K562 (cell line): Measurements from ENCODE around the gene WDR27. TPM values are rescaled to one million over a fixed set of nuclear protein-coding genes. Genes with fewer than 3 reads are reported as not detected.

Experiments used
- ATAC-seq: fragments of 200-7000 bp; cut with Tn5 transposase; 3 replicates; pipeline ENCODE4 v1.9.1; 2020; ENCODE audit warnings: moderate library complexity
- BruUV-seq: library from RNA; stranded (reverse); fragments of 400-500 nt; replicated peaks from 2 replicates; lab custom pipeline; 2021; lab: Mats Ljungman, UMichigan
- CTCF ChIA-PET: fragments of 300-600 bp; formaldehyde crosslinking; extraction: SDS; loops from one replicate; lab custom pipeline; 2021; ENCODE audit warnings: low intra/inter-chr PET ratio; lab: Yijun Ruan, JAX
- POLR2A ChIA-PET: fragments of 300-600, 350-650 bp; sonication (Branson Sonifier 250); formaldehyde crosslinking; extraction: SDS; loops from one replicate; lab custom pipeline; 2021; ENCODE audit warnings: antibody characterized with exemption, inconsistent platforms; lab: Yijun Ruan, JAX
- DNase-seq, 4 experiments: peaks; one replicate each; pipeline versions ENCODE4 v3.0.0 to v3.0.0-alpha.2; 2011 to 2018; ENCODE audit warnings: low spot score in 3 of 4, mixed read lengths in 3 of 4; ENCODE audit errors: extremely low read depth in 1 of 4
- FAIRE-seq: peaks from 2 replicates; lab custom pipeline; 2011; peaks lifted over from hg19 to GRCh38; lab: Jason Lieb, UNC
- H2AFZ ChIP-seq: 2 replicates; pipeline ENCODE4 v1.6.0; 2011; ENCODE audit warnings: low read depth, low read length, control low read depth, inconsistent platforms
- H3K27ac ChIP-seq: fragments of 200-600 bp; 3 replicates; pipeline ENCODE4 v1.8.0; 2011; ENCODE audit warnings: low read depth, mild to moderate bottlenecking, control low read depth, inconsistent platforms, low read length, moderate library complexity, mixed read lengths; ENCODE audit errors: extremely low read depth
- H3K27me3 ChIP-seq, 2 experiments: fragments of 300-600 bp in 1 of 2; 2 replicates in 1 of 2; 3 replicates in 1 of 2; pipeline versions ENCODE4 v1.6.0 to v1.8.0; 2011; ENCODE audit warnings: inconsistent platforms in 2 of 2, low read length in 2 of 2, mild to moderate bottlenecking in 1 of 2, mixed read lengths in 1 of 2, moderate library complexity in 1 of 2; ENCODE audit not compliant: control insufficient read depth in 2 of 2, insufficient read depth in 2 of 2
- H3K36me3 ChIP-seq: fragments of 300-600 bp; 3 replicates; pipeline ENCODE4 v1.8.0; 2011; ENCODE audit warnings: mild to moderate bottlenecking, low read length, inconsistent platforms; ENCODE audit not compliant: control insufficient read depth, insufficient read depth
- H3K4me1 ChIP-seq, 2 experiments: fragments of 200-600 bp in 1 of 2; replicated peaks in 1 of 2; 2 replicates in 1 of 2; 3 replicates in 1 of 2; pipeline versions ENCODE4 v1.5.1 to v1.8.0; 2011; ENCODE audit warnings: inconsistent platforms in 2 of 2, low read length in 2 of 2, mild to moderate bottlenecking in 1 of 2, mixed read lengths in 1 of 2, moderate library complexity in 1 of 2; ENCODE audit not compliant: control insufficient read depth in 2 of 2, insufficient read depth in 2 of 2
- H3K4me2 ChIP-seq: 2 replicates; pipeline ENCODE4 v1.6.1; 2011; ENCODE audit warnings: low read length, control low read depth, inconsistent platforms, mixed read lengths; ENCODE audit not compliant: insufficient read depth
- H3K4me3 ChIP-seq: fragments of 200-600 bp; sonication (generic), shearing (Covaris generic); 2 replicates; pipeline ENCODE4 v1.5.1; 2016; ENCODE audit warnings: control low read depth, inconsistent platforms
- H3K79me2 ChIP-seq: fragments of 200-600 bp; 3 replicates; pipeline ENCODE4 v1.8.0; 2011; ENCODE audit warnings: low read length, inconsistent platforms; ENCODE audit not compliant: control insufficient read depth, insufficient read depth
- H3K9ac ChIP-seq, 2 experiments: 2 replicates each; pipeline versions ENCODE4 v1.6.0 to v1.6.1; 2011; ENCODE audit warnings: low read depth in 2 of 2, low read length in 2 of 2, control low read depth in 1 of 2, inconsistent platforms in 1 of 2, mild to moderate bottlenecking in 1 of 2, mixed read lengths in 1 of 2; ENCODE audit not compliant: insufficient read depth in 1 of 2
- H3K9me1 ChIP-seq: one replicate; pipeline ENCODE4 v1.6.0; 2011; ENCODE audit warnings: inconsistent platforms, mild to moderate bottlenecking, low read length, moderate library complexity; ENCODE audit not compliant: control insufficient read depth, insufficient read depth
- H3K9me3 ChIP-seq: replicated peaks from 2 replicates; pipeline ENCODE4 v1.5.1; 2011; ENCODE audit warnings: low read depth, low read length, inconsistent platforms; ENCODE audit not compliant: control insufficient read depth, insufficient read depth
- H4K20me1 ChIP-seq: replicated peaks from 2 replicates; pipeline ENCODE4 v1.6.1; 2011; ENCODE audit warnings: low read length, inconsistent platforms, mixed read lengths; ENCODE audit not compliant: control insufficient read depth, insufficient read depth
- DIDO1 ChIP-seq: fragments of 450-650 bp; IDR thresholded peaks from 2 replicates; pipeline ENCODE4 v1.6.1; 2016; ENCODE audit warnings: low read depth, missing biosample characterization, missing genetic modification characterization
- ESRRB ChIP-seq: fragments of 250-450 bp; sonication (Bioruptor Pico); IDR thresholded peaks from 2 replicates; pipeline ENCODE4 v1.5.0; 2020; ENCODE audit warnings: mild to moderate bottlenecking, moderate library complexity, borderline replicate concordance
- ETV1 ChIP-seq: fragments of 450-650 bp; conservative IDR thresholded peaks from 2 replicates; pipeline ENCODE4 v1.6.1; 2016; ENCODE audit warnings: missing genetic modification characterization, control low read depth, low read depth, missing compliant biosample characterization
- HDAC8 ChIP-seq: fragments of 450-650 bp; IDR thresholded peaks from 2 replicates; pipeline ENCODE4 v1.6.1; 2016; ENCODE audit warnings: mild to moderate bottlenecking, missing genetic modification characterization, moderate library complexity, missing compliant biosample characterization
- MCM2 ChIP-seq: fragments of 450-650 bp; IDR thresholded peaks from 2 replicates; pipeline ENCODE4 v1.6.1; 2017; ENCODE audit warnings: low read depth, mild to moderate bottlenecking
- PPARD ChIP-seq: fragments of 250-450 bp; sonication (Bioruptor Pico); IDR thresholded peaks from 2 replicates; pipeline ENCODE4 v1.8.0; 2022; ENCODE audit warnings: inconsistent platforms, mild to moderate bottlenecking, moderate library complexity
- RFX1 ChIP-seq: fragments of 450-650 bp; IDR thresholded peaks from 2 replicates; pipeline ENCODE4 v1.6.1; 2016; ENCODE audit warnings: mild to moderate bottlenecking, moderate library complexity
- SMAD2 ChIP-seq: fragments of 150-350 bp; IDR thresholded peaks from 2 replicates; pipeline ENCODE4 v1.6.1; 2014; ENCODE audit warnings: low read depth, mild to moderate bottlenecking, low read length
- SP2 ChIP-seq: IDR thresholded peaks from 2 replicates; pipeline ENCODE4 v1.6.1; 2011; ENCODE audit warnings: mild to moderate bottlenecking, low read depth, low read length, moderate library complexity; ENCODE audit not compliant: poor library complexity, severe bottlenecking; ENCODE audit errors: extremely low read depth
- TCF7 ChIP-seq: sonication (generic); IDR thresholded peaks from 2 replicates; pipeline ENCODE4 v1.6.1; 2016; ENCODE audit warnings: antibody characterized with exemption, borderline replicate concordance
- ZBTB33 ChIP-seq: sonication (generic); formaldehyde crosslinking; IDR thresholded peaks from 2 replicates; pipeline ENCODE4 v1.8.1; 2023; ENCODE audit warnings: mild to moderate bottlenecking, missing genetic modification reagents
- ZNF407 ChIP-seq: fragments of 450-650 bp; IDR thresholded peaks from 2 replicates; pipeline ENCODE4 v1.6.1; 2016; ENCODE audit warnings: low read depth
- WGBS: fragments of 100-300 bp; shearing (Covaris generic); methylation state at CpG from one replicate; pipeline ENCODE4 v1.1.6; 2016; ENCODE audit warnings: low coverage, mixed read lengths; ENCODE audit not compliant: insufficient coverage; ENCODE audit errors: missing lambda C conversion rate; 5-methylcytosine and 5-hydroxymethylcytosine counted together
- in situ Hi-C: fragments of 300-500 bp; cut with MboI; formaldehyde crosslinking; loops from 4 replicates; pipeline ENCODE4 v1.15.0; 2018; ENCODE audit warnings: inconsistent platforms, mixed read lengths
- intact Hi-C: fragments of 100-400 bp; cut with micrococcal nuclease; formaldehyde crosslinking; loops from 2 replicates; pipeline ENCODE4 v1.14.2; 2022
- polyA plus RNA-seq, 8 experiments: library from polyadenylated mRNA; depleted of rRNA in 4 of 8; stranded (reverse) in 5 of 8; unstranded in 3 of 8; fragments of >200 nt; fragmentation: Nextera tagmentation in 2 of 8; fragmentation: Illumina TruSeq in 1 of 8; extraction: Ambion mirVana in 2 of 8; extraction: Trizol in 1 of 8; gene quantifications; 2 replicates each; pipeline versions ENCODE4 v1.2.1 to v1.2.3, GENCODE V29; 2011 to 2014; ENCODE audit warnings: inconsistent platforms in 1 of 8, missing spikeins in 1 of 8
- total RNA-seq, 7 experiments: library from RNA; depleted of rRNA in 6 of 7; stranded (reverse); fragments of >200 nt in 6 of 7; fragmentation: Illumina TruSeq in 2 of 7; extraction: Trizol in 2 of 7; gene quantifications; 2 replicates each; pipeline versions ENCODE4 v1.2.1 to v1.2.3, GENCODE V29; 2011 to 2021; ENCODE audit warnings: low replicate concordance in 1 of 7

The WDR27 gene
- total and polyA plus RNA-seq, 9 of the 15 experiments (the other 6 are each of a cell fraction or from before 2014, with no cell fraction given), result 4.3 to 77.2 (median 22.7) TPM

GRCh38 chr6:169556758-169557548 is 144.9 kb downstream of the WDR27 start:
- Histone ChIP-seq H2AFZ (no peak overlapping the region), H3K36me3 (no peaks in the 10 kb centered on the region), H3K79me2 (no peaks in the 10 kb centered on the region), H3K9me1 (no peaks in the 10 kb centered on the region), H3K4me2 (no peak overlapping the region), H3K4me1 (peaks cover 0 to 7% of the 10 kb centered on the region in 2 experiments; a peak in 2 of 5 replicates), H3K9ac (no peak overlapping the region), H3K27ac (no peak overlapping the region), H4K20me1 (no peaks in the 10 kb centered on the region), H3K4me3 (no peak overlapping the region), H3K27me3 (peaks cover 13 to 25% of the 10 kb centered on the region in 2 experiments; a peak in 3 of 5 replicates), H3K9me3 (no peaks in the 10 kb centered on the region)
- BruUV-seq, result no TSS peak
- no peak for FAIRE-seq
- WGBS, result 38% methylated on average over 13 of the region's 13 CpGs
- CTCF ChIA-PET, result no interaction called here
- intact Hi-C loops, result no loop called here
- TF ChIP-seq ZBTB33 (CRISPR knock-in tag) (no peak), TCF7 (no peak), SMAD2 (no peak), MCM2 (no peak), RFX1 (no peak), DIDO1 (tag) (no peak), PPARD (CRISPR knock-in tag) (no peak), SP2 (no peak), HDAC8 (tag) (no peak), ETV1 (tag) (no peak), ZNF407 (no peak), ESRRB (CRISPR knock-in tag) (no peak)
- no peak for ATAC-seq
- in situ Hi-C loops, result no loop called here
- DNase-seq, result no peak
- POLR2A ChIA-PET, result interaction anchor here (1.2 kb wide), 1 partner anchor 9 kb away, joined by 3 read pairs; no protein-coding TSS in a partner anchor
